OCI-LY1 (cell line): ENCODE measurements around the gene MSI1.

Source experiments
- EZH2 ChIP-seq: fragments of 200-600 bp; sonication (generic), shearing (Covaris generic); IDR thresholded peaks from 2 replicates; pipeline ENCODE4 v1.8.0; 2017; ENCODE audit warnings: borderline replicate concordance, mixed run types, mild to moderate bottlenecking, antibody characterized with exemption, low read length, moderate library complexity, mixed read lengths
- TF ChIP-seq, protein P1 (sequence below): fragments of 200-600 bp; sonication (generic), shearing (Covaris generic); IDR thresholded peaks from 2 replicates; pipeline ENCODE4 v1.5.1; 2017; ENCODE audit warnings: mild to moderate bottlenecking, antibody characterized with exemption, low read length, moderate library complexity, mixed read lengths

DNA sequence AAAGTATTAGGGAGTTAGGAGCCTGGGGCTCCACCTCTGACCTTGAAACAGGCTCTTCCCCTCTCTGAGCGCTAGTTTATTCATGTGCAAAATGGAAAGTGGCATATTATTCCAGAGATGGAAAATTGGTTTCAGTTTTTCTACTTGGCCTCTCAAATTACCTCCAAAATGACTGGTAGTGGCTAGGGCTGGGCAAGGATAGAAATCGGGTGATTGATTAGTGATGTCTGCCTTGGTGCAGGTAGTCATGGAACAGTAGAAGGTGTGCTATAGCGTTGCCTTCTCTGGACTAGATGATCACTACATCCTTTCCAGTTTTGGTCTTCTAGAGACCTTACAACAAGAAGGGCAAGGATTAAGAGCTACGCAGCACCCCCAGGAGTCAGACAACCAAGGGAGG lies 8.6 kb upstream of the MSI1 start:
- TF ChIP-seq, protein P1, sequence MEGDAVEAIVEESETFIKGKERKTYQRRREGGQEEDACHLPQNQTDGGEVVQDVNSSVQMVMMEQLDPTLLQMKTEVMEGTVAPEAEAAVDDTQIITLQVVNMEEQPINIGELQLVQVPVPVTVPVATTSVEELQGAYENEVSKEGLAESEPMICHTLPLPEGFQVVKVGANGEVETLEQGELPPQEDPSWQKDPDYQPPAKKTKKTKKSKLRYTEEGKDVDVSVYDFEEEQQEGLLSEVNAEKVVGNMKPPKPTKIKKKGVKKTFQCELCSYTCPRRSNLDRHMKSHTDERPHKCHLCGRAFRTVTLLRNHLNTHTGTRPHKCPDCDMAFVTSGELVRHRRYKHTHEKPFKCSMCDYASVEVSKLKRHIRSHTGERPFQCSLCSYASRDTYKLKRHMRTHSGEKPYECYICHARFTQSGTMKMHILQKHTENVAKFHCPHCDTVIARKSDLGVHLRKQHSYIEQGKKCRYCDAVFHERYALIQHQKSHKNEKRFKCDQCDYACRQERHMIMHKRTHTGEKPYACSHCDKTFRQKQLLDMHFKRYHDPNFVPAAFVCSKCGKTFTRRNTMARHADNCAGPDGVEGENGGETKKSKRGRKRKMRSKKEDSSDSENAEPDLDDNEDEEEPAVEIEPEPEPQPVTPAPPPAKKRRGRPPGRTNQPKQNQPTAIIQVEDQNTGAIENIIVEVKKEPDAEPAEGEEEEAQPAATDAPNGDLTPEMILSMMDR, result no peak
- no peak for TF ChIP-seq EZH2
